K562 (cell line): ENCODE data around the gene SHOX.

Experiments
- BRF2 ChIP-seq: IDR thresholded peaks from 3 replicates; pipeline ENCODE4 v1.6.1; 2011; ENCODE audit warnings: borderline replicate concordance, mild to moderate bottlenecking; ENCODE audit not compliant: insufficient read length, insufficient read depth
- CTCF ChIP-seq, 3 experiments: IDR thresholded peaks in 2 of 3; conservative IDR thresholded peaks in 1 of 3; 2 replicates each; pipeline ENCODE4 v1.5.1; 2011 to 2012; ENCODE audit warnings: low read length in 3 of 3, mild to moderate bottlenecking in 3 of 3, control low read depth in 2 of 3, improper control_type of control experiment in 1 of 3, inconsistent platforms in 1 of 3, low read depth in 1 of 3, mixed read lengths in 1 of 3, moderate library complexity in 1 of 3; ENCODE audit not compliant: insufficient read depth in 2 of 3
- DPF2 ChIP-seq: fragments of 450-650 bp; IDR thresholded peaks from 2 replicates; pipeline ENCODE4 v1.6.1; 2016
- EZH2 ChIP-seq: IDR thresholded peaks from 2 replicates; pipeline ENCODE4 v1.6.1; 2012; ENCODE audit warnings: low read depth, mild to moderate bottlenecking, inconsistent platforms, low read length, borderline replicate concordance
- ID3 ChIP-seq, 2 experiments: fragments of 250-450 bp in 1 of 2; fragments of 450-650 bp in 1 of 2; sonication (Bioruptor Pico) in 1 of 2; IDR thresholded peaks; 2 replicates each; pipeline versions ENCODE4 v1.6.1 to v1.8.0; 2016 to 2021; ENCODE audit warnings: mild to moderate bottlenecking in 2 of 2, moderate library complexity in 2 of 2, missing compliant biosample characterization in 1 of 2, missing genetic modification characterization in 1 of 2
- KLF13 ChIP-seq: fragments of 450-650 bp; IDR thresholded peaks from 2 replicates; pipeline ENCODE4 v1.6.1; 2016; ENCODE audit warnings: missing genetic modification characterization, low read depth, mild to moderate bottlenecking, missing compliant biosample characterization, moderate library complexity, borderline replicate concordance
- MEIS2 ChIP-seq: fragments of 450-650 bp; IDR thresholded peaks from 2 replicates; pipeline ENCODE4 v1.6.1; 2014; ENCODE audit warnings: mild to moderate bottlenecking; ENCODE audit not compliant: partially characterized antibody
- PHB2 ChIP-seq: fragments of 450-650 bp; IDR thresholded peaks from 2 replicates; pipeline ENCODE4 v1.6.1; 2017; ENCODE audit warnings: low read depth
- SP1 ChIP-seq: sonication (generic); formaldehyde crosslinking; IDR thresholded peaks from 2 replicates; pipeline ENCODE4 v1.8.1; 2022; ENCODE audit warnings: mild to moderate bottlenecking, missing genetic modification reagents
- ZNF124 ChIP-seq: sonication (generic); formaldehyde crosslinking; IDR thresholded peaks from 2 replicates; pipeline ENCODE4 v1.8.1; 2022; ENCODE audit warnings: missing genetic modification reagents

- TF ChIP-seq EZH2 (no peak), ID3 (CRISPR knock-in tag; IDR thresholded peaks at IDR 0.05) (no peak), ID3 (tag; IDR thresholded peaks at IDR 0.05) (no peak), ZNF124 (no peak), DPF2 (no peak), SP1 (CRISPR knock-in tag) (no peak), CTCF (IDR thresholded peaks at IDR 0.05 in 2 of 3, conservative IDR thresholded peaks at IDR 0.05 in 1 of 3; ENCODE audit: insufficient read depth in 2 of 3, low read depth in 1 of 3, low read length in 3 of 3) (no peak), KLF13 (tag) (no peak), MEIS2 (no peak), BRF2 (no peak), PHB2 (no peak)
Measured at GRCh38 chrX:701673-702072, 71.1 kb downstream of the SHOX start.
